ENCODE data around the gene MUC20.

GRCh38 chr3:195727606-195728195, 6.9 kb downstream of the MUC20 start:
- TF ChIP-seq, protein P1, sequence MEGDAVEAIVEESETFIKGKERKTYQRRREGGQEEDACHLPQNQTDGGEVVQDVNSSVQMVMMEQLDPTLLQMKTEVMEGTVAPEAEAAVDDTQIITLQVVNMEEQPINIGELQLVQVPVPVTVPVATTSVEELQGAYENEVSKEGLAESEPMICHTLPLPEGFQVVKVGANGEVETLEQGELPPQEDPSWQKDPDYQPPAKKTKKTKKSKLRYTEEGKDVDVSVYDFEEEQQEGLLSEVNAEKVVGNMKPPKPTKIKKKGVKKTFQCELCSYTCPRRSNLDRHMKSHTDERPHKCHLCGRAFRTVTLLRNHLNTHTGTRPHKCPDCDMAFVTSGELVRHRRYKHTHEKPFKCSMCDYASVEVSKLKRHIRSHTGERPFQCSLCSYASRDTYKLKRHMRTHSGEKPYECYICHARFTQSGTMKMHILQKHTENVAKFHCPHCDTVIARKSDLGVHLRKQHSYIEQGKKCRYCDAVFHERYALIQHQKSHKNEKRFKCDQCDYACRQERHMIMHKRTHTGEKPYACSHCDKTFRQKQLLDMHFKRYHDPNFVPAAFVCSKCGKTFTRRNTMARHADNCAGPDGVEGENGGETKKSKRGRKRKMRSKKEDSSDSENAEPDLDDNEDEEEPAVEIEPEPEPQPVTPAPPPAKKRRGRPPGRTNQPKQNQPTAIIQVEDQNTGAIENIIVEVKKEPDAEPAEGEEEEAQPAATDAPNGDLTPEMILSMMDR (IDR thresholded peaks at IDR 0.05), result no peak
- TF ChIP-seq POLR2A (IDR thresholded peaks at IDR 0.05), result no peak

Measured in right lobe of liver (tissue), 4 donors.